OCI-LY7 (cell line): Measurements from ENCODE around the gene IGFL4.

Source experiments
- CTCF ChIP-seq: fragments of 200-600 bp; sonication (generic); conservative IDR thresholded peaks from 2 replicates; pipeline ENCODE4 v1.5.1; 2014; ENCODE audit warnings: mild to moderate bottlenecking, antibody characterized with exemption, low read length, moderate library complexity, mixed read lengths
- EZH2phosphoT487 ChIP-seq: fragments of 200-600 bp; sonication (generic); IDR thresholded peaks from 2 replicates; pipeline ENCODE4 v1.6.1; 2018; ENCODE audit warnings: low read depth, borderline replicate concordance, mild to moderate bottlenecking, mixed run types, antibody characterized with exemption, low read length, moderate library complexity, mixed read lengths

GRCh38 chr19:46076031-46076880, 35.5 kb upstream of the IGFL4 start:
- TF ChIP-seq EZH2phosphoT487 (no peak), CTCF (0 out of 2 replicates have a peak, but pooled peaks have one; percentile 29)
